GM21367 (cell line): ENCODE measurements around the gene FAM43B.

Experiments
- ATAC-seq: cut with Tn5 transposase; IDR thresholded peaks from one replicate; pipeline ENCODE4 v1.9.1; 2021; ENCODE audit not compliant: unreplicated experiment

Gene FAM43B

DNA sequence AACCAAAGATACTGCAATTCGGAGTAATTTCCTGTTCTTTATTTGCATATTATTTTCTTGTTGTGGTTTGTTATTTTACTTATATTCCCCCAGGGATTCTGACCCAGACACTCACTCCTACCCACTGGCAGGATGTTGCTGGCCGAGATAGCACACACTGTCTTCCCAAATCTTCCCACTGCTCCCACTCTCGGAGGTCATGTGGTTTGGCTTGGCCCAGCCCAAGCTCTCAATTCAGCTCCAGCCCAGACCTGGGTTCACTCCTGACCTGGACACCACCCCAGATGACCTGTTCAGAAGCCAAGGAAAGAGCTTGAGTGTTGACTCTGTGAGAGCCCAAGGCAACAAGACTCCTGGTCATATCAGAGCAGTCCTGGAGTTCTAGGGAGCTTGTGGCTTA, 1.2 kb upstream of the FAM43B start:
- no peak for ATAC-seq

DNA sequence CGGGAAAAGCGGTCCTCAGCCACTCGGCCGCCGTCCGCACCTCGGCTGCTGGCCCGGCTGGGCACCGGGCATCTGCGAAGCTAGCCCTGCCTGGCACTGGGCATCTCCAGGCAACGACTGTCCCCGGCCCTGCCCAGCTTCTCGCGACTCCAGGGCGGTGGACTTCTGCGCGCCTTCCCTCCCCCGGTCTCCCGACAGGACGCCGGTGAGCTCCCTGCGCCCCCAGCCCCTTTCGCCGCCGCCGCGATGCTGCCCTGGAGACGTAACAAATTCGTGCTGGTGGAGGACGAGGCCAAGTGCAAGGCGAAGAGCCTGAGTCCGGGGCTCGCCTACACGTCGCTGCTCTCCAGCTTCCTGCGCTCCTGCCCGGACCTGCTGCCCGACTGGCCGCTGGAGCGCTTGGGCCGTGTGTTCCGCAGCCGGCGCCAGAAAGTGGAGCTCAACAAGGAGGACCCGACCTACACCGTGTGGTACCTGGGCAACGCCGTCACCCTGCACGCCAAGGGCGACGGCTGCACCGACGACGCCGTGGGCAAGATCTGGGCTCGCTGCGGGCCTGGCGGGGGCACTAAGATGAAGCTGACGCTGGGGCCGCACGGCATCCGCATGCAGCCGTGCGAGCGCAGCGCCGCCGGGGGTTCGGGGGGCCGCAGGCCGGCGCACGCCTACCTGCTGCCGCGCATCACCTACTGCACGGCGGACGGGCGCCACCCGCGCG, 514 bp downstream of the FAM43B start:
- no peak for ATAC-seq

DNA sequence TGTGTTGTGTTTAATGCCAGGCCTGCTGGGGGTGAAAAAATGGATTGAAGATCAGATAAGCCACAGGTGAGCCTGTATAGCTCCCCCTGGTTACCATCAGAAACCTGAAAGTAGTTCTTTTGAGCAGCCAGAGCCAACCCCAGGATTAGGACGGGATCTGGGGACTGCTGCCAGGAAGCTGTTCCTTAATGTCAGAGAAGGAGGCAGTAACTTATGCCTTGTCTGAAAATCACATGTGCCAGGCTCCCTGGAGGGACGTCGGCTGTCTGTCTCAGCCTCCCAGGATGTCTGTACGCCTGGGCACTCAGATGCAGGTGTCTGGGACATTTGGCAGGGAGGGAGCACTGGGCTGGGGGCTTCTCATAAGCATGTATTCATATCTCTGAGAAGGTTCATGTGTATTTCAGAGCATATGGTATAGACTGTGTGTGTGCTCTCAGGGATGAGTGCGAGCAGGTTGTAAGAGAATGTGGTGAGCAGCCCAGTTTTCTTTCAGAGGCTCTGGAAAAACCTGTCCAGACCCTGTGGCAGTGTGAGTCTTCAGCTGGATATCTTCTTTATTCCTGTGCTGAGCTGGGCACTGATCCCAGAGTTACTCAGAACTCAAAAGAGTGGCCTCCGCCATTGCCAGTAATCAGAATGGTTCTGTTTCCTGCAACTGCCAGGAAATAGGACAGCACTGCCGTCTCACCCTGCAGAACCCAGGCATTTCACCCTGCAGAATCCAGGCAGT, 2.8 kb downstream of the FAM43B start:
- ATAC-seq, result no peak

DNA sequence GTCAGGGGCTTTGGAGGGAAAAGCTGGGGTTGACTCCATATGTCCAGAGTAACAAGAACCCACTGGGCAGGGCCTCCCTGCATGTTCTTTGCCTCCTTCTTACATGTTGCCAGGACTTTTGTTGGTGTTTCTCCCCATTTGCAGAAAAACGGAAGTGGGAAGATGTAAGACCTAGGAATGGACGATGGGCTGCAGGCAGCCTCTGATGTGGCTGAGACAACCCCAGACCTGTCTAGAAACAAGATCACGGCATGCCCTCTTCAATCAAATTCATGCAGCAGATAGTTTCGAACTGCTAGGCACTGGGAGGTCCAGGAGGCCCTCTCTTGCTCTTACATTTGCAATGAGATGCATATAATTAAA, 3.4 kb downstream of the FAM43B start:
- no peak for ATAC-seq

GRCh38 chr1:20558191-20558590, 5.8 kb downstream of the FAM43B start:
- ATAC-seq, result no peak

DNA sequence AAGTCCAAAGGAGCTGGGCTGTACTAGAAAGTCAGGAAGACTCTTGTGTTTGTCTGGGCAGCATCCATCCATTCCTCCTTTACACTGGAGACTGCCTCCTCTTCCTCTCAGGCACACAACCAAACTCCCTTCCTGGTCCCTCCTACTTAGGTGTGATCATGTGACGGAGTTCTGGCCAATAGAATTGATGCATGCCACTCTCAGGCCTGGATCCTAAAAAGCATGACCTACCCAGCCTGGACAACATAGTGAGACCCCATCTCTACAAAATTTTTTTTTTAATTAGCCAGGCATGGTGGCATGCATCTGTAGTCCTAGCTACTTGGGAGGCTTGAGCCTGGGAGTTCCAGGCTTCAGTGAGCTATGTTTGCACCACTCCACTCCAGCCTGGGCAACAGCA, 8.6 kb downstream of the FAM43B start:
- no peak for ATAC-seq

GRCh38 chr1:20565234-20565633, 12.9 kb downstream of the FAM43B start:
- ATAC-seq, result no peak

DNA sequence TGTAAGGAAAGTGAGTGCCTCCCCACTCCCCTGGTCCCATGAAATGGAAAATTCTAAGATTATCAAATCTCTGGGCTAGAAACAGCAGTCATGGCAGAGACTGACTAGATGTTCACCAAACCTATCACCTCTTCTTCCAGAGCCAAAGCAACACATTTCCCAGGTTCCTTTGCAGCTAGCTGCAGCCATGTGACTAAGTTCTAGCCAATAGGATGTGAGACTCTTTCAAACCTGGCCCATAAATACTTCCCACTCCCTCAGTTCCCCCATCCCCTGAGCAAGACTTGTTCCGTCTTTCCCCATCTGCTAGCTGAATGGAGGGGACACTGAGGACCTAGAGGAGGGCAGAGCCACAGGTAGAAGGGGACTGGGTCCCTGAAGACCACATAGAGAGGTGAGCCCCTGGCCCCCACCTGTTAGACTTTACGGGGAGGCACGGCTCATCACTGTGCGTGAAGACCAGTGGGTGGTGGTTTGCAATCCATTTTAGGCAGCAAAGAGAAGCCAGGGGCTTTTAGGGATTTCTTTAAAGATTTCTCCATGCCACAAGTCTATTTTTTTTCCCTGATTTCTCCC, 17.2 kb downstream of the FAM43B start:
- ATAC-seq, result no peak

DNA sequence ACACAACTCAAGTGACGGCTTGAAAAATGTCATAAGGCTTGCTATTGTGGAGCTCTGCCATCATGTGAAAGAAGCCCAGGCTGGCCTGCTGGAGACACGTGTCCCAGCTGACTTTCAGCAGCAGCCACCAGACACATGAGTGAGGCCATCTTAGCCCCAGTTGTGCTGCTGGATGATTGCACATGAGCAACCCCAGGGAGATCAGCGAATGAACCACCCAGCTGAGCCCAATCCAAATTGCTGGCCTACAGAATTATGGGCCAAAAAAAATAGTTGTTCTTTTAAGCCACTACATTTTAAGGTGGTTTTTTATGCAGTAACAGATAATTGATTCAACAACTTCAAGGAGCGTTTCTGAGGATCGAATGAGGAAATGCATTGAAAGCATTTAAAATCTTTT, 19.1 kb downstream of the FAM43B start:
- ATAC-seq, result no peak

GRCh38 chr1:20573987-20574386, 21.6 kb downstream of the FAM43B start:
- no peak for ATAC-seq

DNA sequence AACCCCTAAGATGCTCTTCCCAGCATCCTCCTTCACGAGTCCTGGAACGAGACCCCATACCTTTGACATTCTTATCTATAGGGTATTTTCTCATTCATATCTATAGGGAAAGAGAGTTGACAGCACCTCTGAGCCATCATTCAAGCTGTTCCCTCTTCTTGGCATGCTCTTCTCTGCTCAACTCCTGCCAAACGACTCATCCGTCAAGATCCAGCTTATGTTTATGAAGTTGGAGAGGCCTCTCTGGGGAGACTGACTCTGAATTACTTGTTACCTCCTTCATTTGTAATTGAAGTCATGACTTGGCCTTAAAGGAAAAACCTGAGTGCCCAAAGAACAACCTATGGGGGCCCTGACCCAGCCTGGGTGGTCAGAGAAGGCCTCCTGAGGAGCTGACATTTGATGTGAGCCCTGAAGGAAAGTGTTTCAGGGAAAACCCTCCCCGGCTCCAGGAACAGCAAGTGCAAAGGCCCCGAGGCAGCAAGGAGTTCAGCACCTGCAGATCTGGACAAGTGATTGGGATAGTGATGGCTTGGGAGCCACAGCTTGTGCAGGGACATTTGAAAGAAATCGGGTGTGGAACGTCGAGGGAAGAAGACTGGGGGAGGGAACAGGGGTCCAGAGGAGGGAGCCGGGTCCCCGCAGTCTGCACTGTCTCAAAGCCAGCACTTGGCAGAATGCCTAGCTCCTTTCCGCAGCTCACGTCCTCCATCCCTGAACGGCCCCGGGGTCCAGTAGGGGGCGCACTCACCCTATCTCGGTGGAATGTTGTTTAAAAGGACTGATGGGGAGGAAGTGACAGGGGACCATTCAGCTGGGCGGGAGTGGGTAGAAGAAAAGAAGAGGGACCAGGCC, 22.5 kb downstream of the FAM43B start:
- no peak for ATAC-seq

- no peak for ATAC-seq
Observed at GRCh38 chr1:20575541-20576336, 23.4 kb downstream of the FAM43B start.

- ATAC-seq, result no peak
Observed at GRCh38 chr1:20578062-20578461, 25.7 kb downstream of the FAM43B start.

DNA sequence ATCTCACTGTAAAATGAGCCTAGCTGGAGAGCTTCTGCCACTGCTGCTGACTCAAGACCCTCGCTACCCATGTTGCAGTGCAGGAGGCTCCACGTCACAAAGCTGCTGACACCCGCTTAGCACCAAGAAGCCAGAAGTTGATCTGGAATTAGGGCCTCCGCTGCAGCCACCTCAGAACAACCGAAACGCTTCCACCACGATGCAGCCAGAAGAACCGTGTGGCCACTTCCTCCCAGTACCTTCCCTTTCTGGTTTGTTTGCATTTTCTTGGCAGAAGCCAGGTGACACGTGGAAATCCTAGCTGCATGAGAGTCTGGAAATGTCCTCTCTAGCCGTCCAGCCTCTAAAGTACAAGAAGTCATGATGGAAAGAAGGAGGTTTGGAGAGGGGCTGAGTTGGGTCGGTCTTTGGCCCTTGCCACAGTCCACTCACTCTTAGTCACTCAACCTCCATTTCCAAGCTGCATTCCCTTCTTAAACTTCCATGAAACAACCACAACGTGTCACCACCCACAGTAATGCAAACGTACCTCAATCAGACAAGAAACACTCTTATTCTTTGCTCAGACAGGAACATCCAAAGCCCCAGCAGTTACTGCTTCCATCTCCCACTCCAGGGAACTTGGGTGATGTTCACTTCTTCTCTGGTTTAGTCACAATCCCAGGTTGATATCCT, 26.5 kb downstream of the FAM43B start:
- ATAC-seq, result no peak

DNA sequence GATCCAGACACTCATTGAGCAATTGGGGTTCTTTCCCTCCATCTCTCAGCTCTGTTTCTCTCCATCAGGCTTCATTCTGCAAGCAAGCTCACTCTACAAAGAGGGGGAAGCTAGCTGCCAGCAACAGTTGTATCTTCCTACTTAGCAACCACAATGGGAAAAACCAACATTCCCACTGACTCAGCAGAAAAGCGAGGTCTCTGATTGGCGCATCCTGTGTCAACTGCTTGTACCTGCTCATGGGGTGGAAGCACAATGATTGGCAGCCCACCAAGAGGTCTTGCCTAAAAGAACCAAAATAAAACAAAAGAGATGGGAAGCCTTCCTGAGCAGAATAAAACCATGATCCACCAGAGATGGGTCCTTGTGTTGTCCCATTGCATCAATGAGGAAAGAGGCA, 32.5 kb downstream of the FAM43B start:
- no peak for ATAC-seq

DNA sequence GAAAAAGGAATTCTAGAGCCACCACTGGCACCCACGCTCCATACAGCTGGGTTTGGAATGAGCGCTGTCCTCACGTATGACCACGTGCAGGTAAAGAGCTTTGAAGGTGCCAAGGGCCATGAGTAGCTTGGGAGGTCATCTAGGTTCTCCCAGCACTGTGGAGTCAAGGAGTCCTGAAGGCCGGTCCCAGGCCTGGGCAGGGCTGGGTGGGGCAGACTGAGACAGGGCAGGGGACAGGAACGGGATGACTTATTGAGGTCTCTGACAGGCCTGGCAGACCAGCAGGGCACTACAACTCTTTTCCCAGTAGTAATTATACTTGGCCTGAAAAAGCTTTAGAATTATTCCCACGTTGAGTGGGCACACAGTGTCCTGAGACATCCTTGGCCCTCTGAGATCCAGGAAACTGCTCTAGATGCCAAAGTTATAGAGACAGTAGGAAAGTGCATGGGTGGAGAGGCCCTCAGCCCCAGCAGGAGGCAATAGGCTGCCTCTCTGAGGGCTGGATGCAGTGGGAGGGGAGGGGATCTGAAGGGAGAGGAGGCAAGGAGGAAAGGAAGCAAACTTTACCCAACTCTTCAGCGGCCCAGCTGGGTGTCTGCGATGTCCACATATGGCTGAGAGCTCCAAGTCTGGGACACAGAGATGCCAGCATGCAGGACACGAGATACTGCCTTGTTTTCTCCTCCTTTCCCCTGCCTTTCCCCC, 34.7 kb downstream of the FAM43B start:
- ATAC-seq, result no peak

GRCh38 chr1:20587661-20588053, 35.3 kb downstream of the FAM43B start:
- no peak for ATAC-seq

DNA sequence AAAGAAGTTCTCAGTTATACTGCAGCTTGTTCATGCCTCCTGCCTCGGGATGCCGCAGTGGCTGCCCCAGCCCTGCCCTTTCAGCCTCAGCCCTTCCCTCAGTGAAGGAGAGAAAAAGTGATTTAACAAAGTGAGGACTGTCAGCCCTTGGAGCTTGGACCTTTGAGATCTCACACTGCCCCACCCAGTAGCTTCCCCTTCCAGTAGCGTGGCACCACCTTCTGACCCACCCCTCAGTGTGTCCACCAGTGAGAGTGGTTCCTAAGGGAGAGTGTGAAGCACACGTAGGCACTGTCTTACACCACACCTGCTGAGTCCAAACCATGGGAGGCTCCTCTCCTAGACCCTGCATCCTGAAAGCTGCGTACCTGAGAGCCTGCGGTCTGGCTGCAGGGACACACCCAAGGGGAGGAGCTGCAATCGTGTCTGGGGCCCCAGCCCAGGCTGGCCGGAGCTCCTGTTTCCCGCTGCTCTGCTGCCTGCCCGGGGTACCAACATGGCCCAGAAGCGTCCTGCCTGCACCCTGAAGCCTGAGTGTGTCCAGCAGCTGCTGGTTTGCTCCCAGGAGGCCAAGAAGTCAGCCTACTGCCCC, 36.4 kb downstream of the FAM43B start, which contains the start of gene CDA:
Gene CDA, plus strand, starts transcription at position 464 of the 592 bp plus-strand sequence. Its CDS starts 33 bp downstream, at position 497.
- ATAC-seq, result no peak
